Immature natural killer cell (primary cell): ENCODE data around the gene TTC34. TPM values are rescaled to one million over a fixed set of nuclear protein-coding genes. Genes with fewer than 3 reads are reported as not detected.
"Not testable (repeated sequence)": the region's sequence is repeated elsewhere in the genome, so short reads cannot be mapped to it uniquely, and the experiment has no call there.

Experiments used
- DNase-seq, 3 donors: peaks; one replicate each; pipeline ENCODE4 v3.0.0; 2022; ENCODE audit warnings: mixed read lengths in 1 of 3
- H3K27ac Mint-ChIP-seq, 6 donors: one replicate each; pipeline ENCODE4 v1.8.0; 2020; ENCODE audit warnings: mixed read lengths in 6 of 6, mild to moderate bottlenecking in 5 of 6, inconsistent platforms in 4 of 6, moderate library complexity in 3 of 6
- H3K27me3 Mint-ChIP-seq, 3 donors: one replicate each; pipeline ENCODE4 v1.8.0; 2020 to 2021; ENCODE audit warnings: low read depth in 3 of 3, mild to moderate bottlenecking in 3 of 3, mixed read lengths in 3 of 3, moderate library complexity in 3 of 3, inconsistent platforms in 1 of 3
- H3K36me3 Mint-ChIP-seq, 3 donors: one replicate each; pipeline ENCODE4 v1.8.0; 2020; ENCODE audit warnings: mixed read lengths in 3 of 3, inconsistent platforms in 2 of 3, mild to moderate bottlenecking in 2 of 3
- H3K4me1 Mint-ChIP-seq, 2 donors: one replicate each; pipeline ENCODE4 v1.8.0; 2020; ENCODE audit warnings: inconsistent platforms in 2 of 2, mild to moderate bottlenecking in 2 of 2, mixed read lengths in 2 of 2, moderate library complexity in 1 of 2
- H3K4me3 Mint-ChIP-seq, 5 donors: one replicate each; pipeline ENCODE4 v1.8.0; 2020; ENCODE audit warnings: mild to moderate bottlenecking in 5 of 5, mixed read lengths in 5 of 5, inconsistent platforms in 3 of 5, moderate library complexity in 3 of 5
- H3K9me3 Mint-ChIP-seq, 6 donors: one replicate each; pipeline ENCODE4 v1.8.0; 2020; ENCODE audit warnings: mild to moderate bottlenecking in 6 of 6, mixed read lengths in 6 of 6, inconsistent platforms in 4 of 6, moderate library complexity in 3 of 6
- polyA plus RNA-seq, 3 donors: library from polyadenylated mRNA; unstranded; fragments of 300-500 nt; fragmentation: Illumina TruSeq; gene quantifications; one replicate each; pipeline ENCODE4 v1.2.3, GENCODE V29; 2021

Gene TTC34
- polyA plus RNA-seq, 3 donors from 2014 or later, result 0.07 TPM; not detected in 2

GRCh38 chr1:2632051-2632430 lies 169.5 kb downstream of the TTC34 start:
- no peak for DNase-seq
- Mint-ChIP-seq H3K36me3 (no peaks in the 10 kb centered on the region), H3K27me3 (peaks cover 7 to 15% (median 14%) of the 10 kb centered on the region in 3 donors), H3K27ac (no peak overlapping the region), H3K9me3 (peaks cover 0 to 5% (median 0%) of the 10 kb centered on the region in 6 donors), H3K4me3 (no peak overlapping the region), H3K4me1 (peaks cover 0 to 5% of the 10 kb centered on the region in 2 donors)

GRCh38 chr1:2631136-2632050 lies 170.1 kb downstream of the TTC34 start:
- Mint-ChIP-seq H3K27me3 (peaks cover 7 to 19% (median 18%) of the 10 kb centered on the region in 3 donors), H3K9me3 (peaks cover 0 to 5% (median 0%) of the 10 kb centered on the region in 6 donors), H3K36me3 (no peaks in the 10 kb centered on the region), H3K4me3 (no peak overlapping the region), H3K4me1 (peaks cover 0 to 5% of the 10 kb centered on the region in 2 donors), H3K27ac (no peak overlapping the region)
- DNase-seq, result no peak

GRCh38 chr1:2630498-2631135 lies 170.9 kb downstream of the TTC34 start:
- Mint-ChIP-seq H3K36me3 (no peaks in the 10 kb centered on the region), H3K27me3 (peaks cover 15 to 21% (median 19%) of the 10 kb centered on the region in 3 donors), H3K27ac (no peak overlapping the region), H3K9me3 (peaks cover 0 to 5% (median 0%) of the 10 kb centered on the region in 6 donors), H3K4me3 (no peak overlapping the region), H3K4me1 (peaks cover 0 to 5% of the 10 kb centered on the region in 2 donors)
- DNase-seq, result no peak

- H3K27ac Mint-ChIP-seq, result no peak overlapping the region
- peaks cover 17 to 19% (median 19%) of the 10 kb centered on the region in 3 donors for H3K27me3 Mint-ChIP-seq
- peaks cover 0 to 5% (median 0%) of the 10 kb centered on the region in 6 donors for H3K9me3 Mint-ChIP-seq
- DNase-seq, result no peak
- no peaks in the 10 kb centered on the region for H3K36me3 Mint-ChIP-seq
- H3K4me1 Mint-ChIP-seq, result peaks cover 0 to 5% of the 10 kb centered on the region in 2 donors
- H3K4me3 Mint-ChIP-seq, result no peak overlapping the region
These were observed 171.6 kb downstream of the TTC34 start for GRCh38 chr1:2629627-2630497.

GRCh38 chr1:2628933-2629626 lies 172.4 kb downstream of the TTC34 start:
- Mint-ChIP-seq H3K9me3 (peaks cover 0 to 5% (median 0%) of the 10 kb centered on the region in 6 donors), H3K27ac (no peak overlapping the region), H3K4me3 (no peak overlapping the region), H3K36me3 (no peaks in the 10 kb centered on the region), H3K4me1 (peaks cover 0 to 5% of the 10 kb centered on the region in 2 donors), H3K27me3 (peaks cover 19 to 20% (median 19%) of the 10 kb centered on the region in 3 donors)
- DNase-seq, result no peak

GRCh38 chr1:2628191-2628932 lies 173.1 kb downstream of the TTC34 start:
- Mint-ChIP-seq H3K4me3 (no peak overlapping the region), H3K36me3 (no peaks in the 10 kb centered on the region), H3K27ac (no peak overlapping the region), H3K27me3 (peaks cover 17 to 21% (median 19%) of the 10 kb centered on the region in 3 donors), H3K4me1 (peaks cover 0 to 5% of the 10 kb centered on the region in 2 donors), H3K9me3 (peaks cover 0 to 5% (median 0%) of the 10 kb centered on the region in 6 donors)
- no peak for DNase-seq

GRCh38 chr1:2627746-2628145 lies 173.7 kb downstream of the TTC34 start:
- H3K4me1 Mint-ChIP-seq, result peaks cover 0 to 5% of the 10 kb centered on the region in 2 donors
- H3K36me3 Mint-ChIP-seq, result no peaks in the 10 kb centered on the region
- H3K27me3 Mint-ChIP-seq, result peaks cover 17 to 21% (median 19%) of the 10 kb centered on the region in 3 donors
- no peak overlapping the region for H3K4me3 Mint-ChIP-seq
- peaks cover 0 to 5% (median 0%) of the 10 kb centered on the region in 6 donors for H3K9me3 Mint-ChIP-seq
- no peak for DNase-seq
- no peak overlapping the region for H3K27ac Mint-ChIP-seq

GRCh38 chr1:2625748-2626147 lies 175.7 kb downstream of the TTC34 start:
- not testable (repeated sequence) for H3K27ac Mint-ChIP-seq, H3K36me3 Mint-ChIP-seq, H3K4me1 Mint-ChIP-seq, H3K9me3 Mint-ChIP-seq, H3K4me3 Mint-ChIP-seq, DNase-seq
- H3K27me3 Mint-ChIP-seq, result peaks cover 16 to 20% (median 19%) of the 10 kb centered on the region in 3 donors

GRCh38 chr1:2625311-2625710 lies 176.2 kb downstream of the TTC34 start:
- Mint-ChIP-seq H3K27me3 (peaks cover 11 to 19% (median 18%) of the 10 kb centered on the region in 3 donors), H3K9me3 (peaks cover 0 to 2% (median 0%) of the 10 kb centered on the region in 6 donors), H3K4me3 (no peak overlapping the region), H3K27ac (no peak overlapping the region), H3K4me1 (peaks cover 0 to 2% of the 10 kb centered on the region in 2 donors), H3K36me3 (no peaks in the 10 kb centered on the region)
- no peak for DNase-seq

- no peak overlapping the region for H3K4me3 Mint-ChIP-seq
- H3K27me3 Mint-ChIP-seq, result peaks cover 11 to 19% (median 19%) of the 10 kb centered on the region in 3 donors
- H3K27ac Mint-ChIP-seq, result no peak overlapping the region
- H3K36me3 Mint-ChIP-seq, result peaks cover 0 to 3% (median 0%) of the 10 kb centered on the region in 3 donors
- DNase-seq, result no peak
- no peaks in the 10 kb centered on the region for H3K4me1 Mint-ChIP-seq
- H3K9me3 Mint-ChIP-seq, result peaks cover 0 to 3% (median 0%) of the 10 kb centered on the region in 6 donors
These were observed 176.7 kb downstream of the TTC34 start for GRCh38 chr1:2624735-2625300.

- peaks cover 0 to 6% (median 0%) of the 10 kb centered on the region in 3 donors for H3K36me3 Mint-ChIP-seq
- H3K27ac Mint-ChIP-seq, result no peak overlapping the region
- H3K9me3 Mint-ChIP-seq, result peaks cover 0 to 6% (median 0%) of the 10 kb centered on the region in 6 donors
- H3K27me3 Mint-ChIP-seq, result peaks cover 11 to 19% (median 18%) of the 10 kb centered on the region in 3 donors
- DNase-seq, result no peak
- no peaks in the 10 kb centered on the region for H3K4me1 Mint-ChIP-seq
- H3K4me3 Mint-ChIP-seq, result no peak overlapping the region
These were observed 177.7 kb downstream of the TTC34 start for GRCh38 chr1:2623571-2624337.
